Heart left ventricle (tissue), 13 donors: Measurements from ENCODE around the gene C6orf47.

Experiments
- CTCF ChIP-seq, 12 donors: fragments of 200-600 bp; sonication (generic) in 4 of 12; IDR thresholded peaks; one replicate each; pipeline versions ENCODE4 v1.5.0 to v1.8.0; 2018 to 2022; ENCODE audit warnings: antibody characterized with exemption in 12 of 12, mild to moderate bottlenecking in 5 of 12
- POLR2A ChIP-seq, 2 donors: fragments of 450-650 bp; IDR thresholded peaks; one replicate each; pipeline ENCODE4 v1.6.1; 2017; ENCODE audit warnings: antibody characterized with exemption in 2 of 2, mild to moderate bottlenecking in 2 of 2, moderate library complexity in 2 of 2
- donor health status: ischemic (EF 13 %, LVEDD 7.1; RV severe dilation, severe dysfunction).
- donor health status: DM: no; HTN: yes; CAD: no.
- donor health status: DM: no; HTN: no; CAD: no.
- donor health status: ischemic (EF 25% LVEDD 6.9; RV normal size, moderate dysfunction).
- donor health status: ischemic (EF 25% LVEDD 5.7; RV mildly dilated, moderate dysfunction).
- donor health status: ischemic (EF 35%, LVEDD 5.7; RV mildly dilated, moderate dysfunction).
- donor health status: nonischemic (EF 11% LVEDD 7.7; RV severe dilation, severe dysfunction).
- donor health status: DM: yes; HTN: yes; CAD: no.
- donor health status: PGD.
- donor health status: ischemic (EF 29% LVEDD 5.4; RV normal size, mild dysfunction).
- donor health status: nonischemic (EF 23%, LVEDD 6.1; RV moderate dilation, normal function).

DNA sequence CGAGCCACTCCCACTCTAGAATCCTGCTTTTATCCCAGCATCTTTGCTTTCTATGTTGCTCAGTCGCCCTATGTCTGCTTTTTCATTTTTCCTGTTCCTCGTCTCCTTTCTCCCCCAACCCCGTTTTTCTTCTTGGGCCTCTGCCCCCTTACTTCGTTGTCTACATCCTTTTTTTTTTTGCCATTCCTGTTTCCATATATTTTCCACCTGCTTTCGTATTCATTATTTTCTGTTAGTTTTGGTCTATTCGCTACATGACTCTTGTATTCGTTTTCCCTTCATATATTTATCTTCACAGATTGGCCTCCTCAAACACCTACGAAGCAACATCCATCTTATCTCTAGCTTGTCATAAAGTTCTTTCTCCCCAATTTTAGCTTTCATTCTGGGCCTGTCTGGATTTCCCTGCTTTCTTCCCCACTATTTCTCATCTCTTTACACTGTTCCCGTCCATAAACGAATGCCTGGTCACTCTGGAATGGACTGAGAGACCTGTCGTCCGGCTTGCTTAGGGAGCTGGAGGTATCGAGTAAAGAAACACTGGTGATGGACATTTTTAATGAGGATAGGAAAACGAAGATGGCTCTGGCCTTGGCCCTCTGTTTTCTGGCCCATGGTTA is 39.1 kb downstream of the C6orf47 start:
- no peak for TF ChIP-seq POLR2A (IDR thresholded peaks at IDR 0.05)
- no peak for TF ChIP-seq CTCF (IDR thresholded peaks at IDR 0.05)
